Transverse colon (tissue), 4 donors: ENCODE measurements around the gene NOM1. TPM values are rescaled to one million over a fixed set of nuclear protein-coding genes. Genes with fewer than 3 reads are reported as not detected.
"Not testable (repeated sequence)": the region's sequence is repeated elsewhere in the genome, so short reads cannot be mapped to it uniquely, and the experiment has no call there.

Source experiments
- DNase-seq: peaks from one replicate; pipeline ENCODE4 v3.0.0-alpha.2; 2019
- H3K27ac ChIP-seq, 4 donors: fragments of 200-600 bp; sonication (generic); 2 replicates each; pipeline ENCODE4 v1.5.1; 2016 to 2018; ENCODE audit warnings: inconsistent platforms in 4 of 4
- H3K27me3 ChIP-seq: fragments of 200-600 bp; sonication (generic); 2 replicates; pipeline ENCODE4 v1.5.1; 2017; ENCODE audit warnings: inconsistent platforms
- H3K36me3 ChIP-seq, 4 donors: fragments of 200-600 bp; sonication (generic); 2 replicates each; pipeline ENCODE4 v1.5.1; 2017 to 2019; ENCODE audit warnings: inconsistent platforms in 4 of 4
- H3K4me1 ChIP-seq, 4 donors: fragments of 200-600 bp; sonication (generic); 2 replicates each; pipeline ENCODE4 v1.5.1; 2017 to 2020; ENCODE audit warnings: inconsistent platforms in 4 of 4
- H3K4me3 ChIP-seq, 4 donors: fragments of 200-600 bp; sonication (generic); 1 replicate in 1 of 4; 2 replicates in 3 of 4; pipeline versions ENCODE4 v1.5.1 to v1.6.1; 2017 to 2019; ENCODE audit warnings: inconsistent platforms in 4 of 4
- H3K9me3 ChIP-seq, 2 donors: fragments of 200-600 bp; sonication (generic); 2 replicates each; pipeline ENCODE4 v1.5.1; 2017 to 2019; ENCODE audit warnings: inconsistent platforms in 2 of 2
- CTCF ChIP-seq, 5 experiments: fragments of 200-600 bp in 3 of 5; fragments of 450-650 bp in 2 of 5; sonication (generic) in 3 of 5; IDR thresholded peaks; 1 replicate in 2 of 5; 2 replicates in 3 of 5; pipeline ENCODE4 v1.5.1; 2016 to 2017; ENCODE audit warnings: antibody characterized with exemption in 5 of 5, inconsistent platforms in 3 of 5, mild to moderate bottlenecking in 2 of 5, moderate library complexity in 1 of 5
- EP300 ChIP-seq: sonication (generic); formaldehyde crosslinking; IDR thresholded peaks from one replicate; pipeline ENCODE4 v1.6.1; 2017; ENCODE audit warnings: antibody characterized with exemption, low read depth
- POLR2A ChIP-seq: fragments of 450-650 bp; IDR thresholded peaks from one replicate; pipeline ENCODE4 v1.6.1; 2016; ENCODE audit warnings: antibody characterized with exemption, mild to moderate bottlenecking, moderate library complexity
- POLR2AphosphoS5 ChIP-seq, 3 donors: sonication (generic); formaldehyde crosslinking; IDR thresholded peaks; one replicate each; pipeline ENCODE4 v1.6.1; 2016; ENCODE audit warnings: antibody characterized with exemption in 3 of 3
- WGBS, 2 donors: methylation state at CpG; one replicate each; pipeline ENCODE4 v1.1.5; 2018; ENCODE audit warnings: low coverage in 1 of 2; 5-methylcytosine and 5-hydroxymethylcytosine counted together
- in situ Hi-C, 4 donors: fragments of 200-750 bp; cut with MboI; loops; one replicate each; pipeline versions ENCODE4 v1.15.0 to v1.15.1; 2017; ENCODE audit warnings: low sequenced_read_pairs in 3 of 4, low pct_ligation_motif_present in 1 of 4, low pct_unique_long_range_greater_than_20kb in 1 of 4
- intact Hi-C: fragments of 100-400 bp; cut with DNase I; formaldehyde crosslinking; loops from one replicate; pipeline ENCODE4 v1.15.1; 2023; ENCODE audit warnings: low total_unique reads
- total RNA-seq, 4 donors: library from RNA; depleted of rRNA; stranded (reverse); fragments of >200 nt; gene quantifications; one replicate each; pipeline ENCODE4 v1.1.0, GENCODE V29; 2016

The NOM1 gene
- total RNA-seq, 4 donors from 2014 or later, result 6.6 to 22.4 (median 15.2) TPM

DNA sequence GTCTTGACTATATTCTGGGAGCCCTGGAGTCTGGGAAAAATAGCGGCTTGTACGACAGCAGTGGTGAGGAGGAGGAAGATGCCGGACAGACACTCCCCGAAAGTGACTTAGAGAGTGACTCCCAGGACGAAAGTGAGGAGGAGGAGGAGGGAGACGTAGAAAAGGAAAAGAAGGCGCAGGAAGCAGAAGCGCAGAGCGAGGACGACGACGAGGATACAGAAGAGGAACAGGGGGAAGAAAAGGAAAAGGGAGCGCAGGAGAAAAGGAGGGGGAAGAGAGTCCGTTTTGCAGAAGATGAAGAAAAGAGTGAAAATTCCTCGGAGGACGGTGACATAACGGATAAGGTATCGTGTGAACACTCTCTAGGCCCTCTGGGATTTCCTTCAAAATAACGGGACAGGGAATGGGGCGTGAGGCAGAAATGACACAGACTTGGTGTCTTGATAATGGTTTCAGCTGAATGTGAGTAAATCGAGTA lies 908 bp downstream of the NOM1 start:
- WGBS, 2 donors, result 1 to 2% methylated on average over 15 to 21 of the region's 21 CpGs
- DNase-seq, result no peak
- no peak for TF ChIP-seq POLR2A
- peaks cover 0 to 24% (median 9%) of the 10 kb centered on the region in 4 donors for H3K36me3 ChIP-seq
- peak overlapping the region; percentile 83 to 99 (median 96) for H3K4me3 ChIP-seq
- peaks cover 21% of the 10 kb centered on the region for H3K27me3 ChIP-seq
- peak overlapping the region; percentile 62 to 88 (median 72) for H3K27ac ChIP-seq
- H3K4me1 ChIP-seq, result peaks cover 12 to 31% (median 20%) of the 10 kb centered on the region in 4 donors
- in situ Hi-C loops (loop anchor here in 3 of 4 donors (10.0 to 25.0 kb wide), 3 partner anchors 184 to 262 kb away; partner anchors contain the start of gene UBE3C (in 3 of the 3)), intact Hi-C loops (no loop called here)
- H3K9me3 ChIP-seq, result no peaks in the 10 kb centered on the region

GRCh38 chr7:156953215-156953614 lies 3.7 kb downstream of the NOM1 start:
- Histone ChIP-seq H3K36me3 (peaks cover 0 to 26% (median 13%) of the 10 kb centered on the region in 4 donors), H3K4me1 (peaks cover 12 to 31% (median 20%) of the 10 kb centered on the region in 4 donors)
- 76 to 80% methylated on average over 11 to 12 of the region's 12 CpGs for WGBS, 2 donors
- intact Hi-C loops, DNase-seq, H3K9me3 ChIP-seq, H3K27me3 ChIP-seq, H3K27ac ChIP-seq, H3K4me3 ChIP-seq: not testable (repeated sequence)
- in situ Hi-C loops, result loop anchor here in 3 of 4 donors (10.0 to 25.0 kb wide), 3 partner anchors 182 to 259 kb away; partner anchors contain the start of gene UBE3C (in 3 of the 3)

GRCh38 chr7:156954941-156955340 lies 5.4 kb downstream of the NOM1 start:
- Histone ChIP-seq H3K9me3 (no peaks in the 10 kb centered on the region), H3K4me3 (no peak overlapping the region), H3K36me3 (peaks cover 0 to 41% (median 17%) of the 10 kb centered on the region in 4 donors), H3K27ac (no peak overlapping the region), H3K27me3 (no peaks in the 10 kb centered on the region), H3K4me1 (peaks cover 12 to 24% (median 20%) of the 10 kb centered on the region in 4 donors)
- intact Hi-C loops (no loop called here), in situ Hi-C loops (loop anchor here in 3 of 4 donors (10.0 to 25.0 kb wide), 3 partner anchors 180 to 257 kb away; partner anchors contain the start of gene UBE3C (in 3 of the 3))
- TF ChIP-seq POLR2AphosphoS5 (IDR thresholded peaks at IDR 0.05), result no peak
- no peak for TF ChIP-seq EP300
- TF ChIP-seq CTCF (IDR thresholded peaks at IDR 0.05), result no peak
- TF ChIP-seq POLR2A, result no peak
- DNase-seq, result no peak
- WGBS, 2 donors, result 92% methylated on average over 2 of the region's 2 CpGs

DNA sequence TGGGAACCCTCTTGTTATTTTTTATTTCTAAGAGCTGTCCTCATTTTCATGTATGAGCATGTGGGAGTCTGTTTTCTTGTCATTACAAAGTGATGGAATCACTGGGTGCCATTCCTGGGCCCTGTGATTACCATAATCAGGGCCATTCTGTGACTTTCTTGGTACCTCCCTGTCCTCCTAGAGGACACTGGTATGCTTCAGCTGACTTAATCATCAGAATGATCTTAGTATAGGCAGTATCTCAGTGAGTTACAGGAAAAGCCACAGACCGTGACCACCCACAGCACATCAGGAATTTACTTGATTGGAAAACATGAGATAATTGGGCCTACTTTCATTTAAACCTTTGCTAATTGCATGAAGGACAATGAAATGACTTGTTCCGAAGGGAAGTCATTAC lies 7.2 kb downstream of the NOM1 start:
- Histone ChIP-seq H3K4me3 (no peak overlapping the region), H3K27ac (no peak overlapping the region), H3K9me3 (no peaks in the 10 kb centered on the region), H3K27me3 (no peaks in the 10 kb centered on the region), H3K4me1 (peaks cover 2 to 8% (median 4%) of the 10 kb centered on the region in 4 donors), H3K36me3 (peaks cover 0 to 53% (median 23%) of the 10 kb centered on the region in 4 donors)
- in situ Hi-C loops (loop anchor here in 3 of 4 donors (10.0 to 25.0 kb wide), 3 partner anchors 178 to 256 kb away; partner anchors contain the start of gene UBE3C (in 3 of the 3)), intact Hi-C loops (no loop called here)
- TF ChIP-seq CTCF (IDR thresholded peaks at IDR 0.05) (no peak), POLR2A (no peak), POLR2AphosphoS5 (IDR thresholded peaks at IDR 0.05) (no peak), EP300 (no peak)
- WGBS, 2 donors, result 90 to 100% methylated on average over 1 to 2 of the region's 2 CpGs
- no peak for DNase-seq

GRCh38 chr7:156962145-156962544 lies 12.6 kb downstream of the NOM1 start:
- in situ Hi-C loops, result loop anchor here in 3 of 4 donors (10.0 to 25.0 kb wide), 3 partner anchors 57 to 250 kb away; partner anchors contain the start of gene UBE3C (in 2 of the 3)
- Histone ChIP-seq H3K27ac (no peak overlapping the region), H3K4me3 (no peak overlapping the region), H3K4me1 (no peaks in the 10 kb centered on the region), H3K9me3 (no peaks in the 10 kb centered on the region), H3K27me3 (no peaks in the 10 kb centered on the region), H3K36me3 (peaks cover 0 to 59% (median 27%) of the 10 kb centered on the region in 4 donors)
- WGBS, 2 donors, result 95% methylated on average over 18 of the region's 18 CpGs; no CpG with 5 or more reads in 1 of the 2 donors
- TF ChIP-seq POLR2A, result no peak
- no peak for TF ChIP-seq CTCF (IDR thresholded peaks at IDR 0.05)
- no peak for TF ChIP-seq EP300
- no peak for TF ChIP-seq POLR2AphosphoS5 (IDR thresholded peaks at IDR 0.05)
- intact Hi-C loops, result no loop called here
- no peak for DNase-seq
